HCT116 (cell line): Measurements from ENCODE around the gene KCNK16. TPM values are rescaled to one million over a fixed set of nuclear protein-coding genes. Genes with fewer than 3 reads are reported as not detected.

ENCODE experiments used
- ATAC-seq: fragments of 200-7000 bp; cut with Tn5 transposase; 2 replicates; pipeline ENCODE4 v1.9.1; 2020; ENCODE audit warnings: mild to moderate bottlenecking, moderate library complexity
- BruUV-seq: library from RNA; stranded (reverse); fragments of 400-500 nt; replicated peaks from 2 replicates; lab custom pipeline; 2021; lab: Mats Ljungman, UMichigan
- CTCF ChIA-PET: fragments of 300-600 bp; sonication (Branson Sonifier 250); formaldehyde crosslinking; loops from one replicate; lab custom pipeline; 2021; ENCODE audit warnings: antibody characterized with exemption; lab: Charles Lee
- POLR2A ChIA-PET: fragments of 300-600, 350-600 bp; sonication (Branson Sonifier 250); formaldehyde crosslinking; loops from one replicate; lab custom pipeline; 2021; ENCODE audit warnings: antibody characterized with exemption; lab: Charles Lee
- RAD21 ChIA-PET, 2 experiments: fragments of 300-600 bp; sonication (Branson Sonifier 250); formaldehyde crosslinking; loops; one replicate each; lab custom pipeline; 2023; ENCODE audit warnings: low total read pairs in 2 of 2; ENCODE audit not compliant: uncharacterized antibody in 2 of 2, unreplicated experiment in 2 of 2, low non-redundant PET in 1 of 2; lab: Charles Lee
- DNase-seq: peaks from one replicate; pipeline ENCODE4 v3.0.0-alpha.2; 2010; ENCODE audit warnings: low read depth, low spot score
- H2AFZ ChIP-seq: fragments of 200-600 bp; shearing (Covaris generic), sonication (generic); 2 replicates; pipeline ENCODE4 v1.6.1; 2017; ENCODE audit warnings: low read depth, mixed run types, mixed read lengths, antibody characterized with exemption, low read length; ENCODE audit not compliant: poor library complexity, severe bottlenecking
- H3K27ac ChIP-seq: 2 replicates; pipeline ENCODE4 v1.5.1; 2012; ENCODE audit warnings: low read depth, low read length
- H3K27me3 ChIP-seq: fragments of 200-600 bp; sonication (generic); 2 replicates; pipeline ENCODE4 v1.6.1; 2016; ENCODE audit warnings: mixed run types, low read length, mixed read lengths; ENCODE audit not compliant: insufficient read depth
- H3K36me3 ChIP-seq, 2 experiments: fragments of 200-500 bp in 1 of 2; fragments of 200-600 bp in 1 of 2; sonication (Bioruptor generic) in 1 of 2; sonication (generic) in 1 of 2; 2 replicates each; pipeline versions ENCODE4 v1.5.1 to v1.6.1; 2014 to 2016; ENCODE audit warnings: low read length in 2 of 2, inconsistent platforms in 1 of 2, mixed read lengths in 1 of 2, mixed run types in 1 of 2; ENCODE audit not compliant: insufficient read depth in 2 of 2, control insufficient read depth in 1 of 2
- H3K4me1 ChIP-seq, 2 experiments: fragments of 200-600 bp in 1 of 2; sonication (generic) in 1 of 2; 2 replicates each; pipeline versions ENCODE4 v1.5.1 to v1.6.1; 2012 to 2017; ENCODE audit warnings: low read length in 2 of 2, inconsistent platforms in 1 of 2, mild to moderate bottlenecking in 1 of 2, mixed read lengths in 1 of 2, mixed run types in 1 of 2, moderate library complexity in 1 of 2; ENCODE audit not compliant: insufficient read depth in 2 of 2, control insufficient read depth in 1 of 2
- H3K4me2 ChIP-seq: fragments of 200-600 bp; sonication (generic); 2 replicates; pipeline ENCODE4 v1.6.1; 2017; ENCODE audit warnings: mixed run types, low read length, mixed read lengths
- H3K4me3 ChIP-seq, 2 experiments: fragments of 200-600 bp in 1 of 2; sonication (generic) in 1 of 2; replicated peaks in 1 of 2; 2 replicates each; pipeline ENCODE4 v1.5.1; 2011 to 2016; ENCODE audit warnings: low read length in 2 of 2, control low read depth in 1 of 2, low read depth in 1 of 2, mild to moderate bottlenecking in 1 of 2, mixed read lengths in 1 of 2, mixed run types in 1 of 2
- H3K79me2 ChIP-seq: fragments of 200-600 bp; sonication (generic); 2 replicates; pipeline ENCODE4 v1.6.1; 2017; ENCODE audit warnings: mild to moderate bottlenecking, mixed run types, low read length, moderate library complexity, mixed read lengths; ENCODE audit not compliant: insufficient read depth
- H3K9ac ChIP-seq: fragments of 200-600 bp; sonication (generic); 2 replicates; pipeline ENCODE4 v1.6.1; 2016; ENCODE audit warnings: low read length, mixed read lengths
- H3K9me2 ChIP-seq: fragments of 200-600 bp; sonication (generic), shearing (Covaris generic); 2 replicates; pipeline ENCODE4 v1.6.1; 2017; ENCODE audit warnings: mixed run types, mild to moderate bottlenecking, moderate library complexity; ENCODE audit not compliant: insufficient read depth
- H3K9me3 ChIP-seq, 2 experiments: fragments of 200-500 bp in 1 of 2; fragments of 200-600 bp in 1 of 2; sonication (Bioruptor generic) in 1 of 2; sonication (generic) in 1 of 2; 2 replicates each; pipeline ENCODE4 v1.6.1; 2014 to 2017; ENCODE audit warnings: low read length in 2 of 2, mixed read lengths in 2 of 2, inconsistent platforms in 1 of 2, low read depth in 1 of 2, mild to moderate bottlenecking in 1 of 2, mixed run types in 1 of 2, moderate library complexity in 1 of 2; ENCODE audit not compliant: control insufficient read depth in 1 of 2, insufficient read depth in 1 of 2
- H4K20me1 ChIP-seq: fragments of 200-600 bp; sonication (generic), shearing (Covaris generic); 2 replicates; pipeline ENCODE4 v1.6.1; 2017; ENCODE audit warnings: mixed run types, mild to moderate bottlenecking, moderate library complexity; ENCODE audit not compliant: insufficient read depth
- EGR1 ChIP-seq: IDR thresholded peaks from 2 replicates; pipeline ENCODE4 v1.6.1; 2012; ENCODE audit warnings: low read depth
- ELF1 ChIP-seq: IDR thresholded peaks from 2 replicates; pipeline ENCODE4 v1.6.1; 2012; ENCODE audit warnings: low read depth, borderline replicate concordance
- FOSL1 ChIP-seq: IDR thresholded peaks from 2 replicates; pipeline ENCODE4 v1.6.1; 2012; ENCODE audit warnings: low read depth
- POLR2AphosphoS5 ChIP-seq: IDR thresholded peaks from 2 replicates; pipeline ENCODE4 v1.6.1; 2011; ENCODE audit warnings: mild to moderate bottlenecking, low read depth, low read length, moderate library complexity
- REST ChIP-seq: IDR thresholded peaks from 2 replicates; pipeline ENCODE4 v1.6.1; 2012; ENCODE audit warnings: low read depth
- SP1 ChIP-seq: IDR thresholded peaks from 2 replicates; pipeline ENCODE4 v1.6.1; 2012; ENCODE audit warnings: low read depth
- TCF7L2 ChIP-seq: IDR thresholded peaks from 2 replicates; pipeline ENCODE4 v1.7.0; 2011; ENCODE audit warnings: borderline replicate concordance, inconsistent platforms; ENCODE audit not compliant: insufficient read depth, insufficient read length; ENCODE audit errors: extremely low read depth
- ZBTB33 ChIP-seq: IDR thresholded peaks from 2 replicates; pipeline ENCODE4 v1.6.1; 2011; ENCODE audit warnings: mild to moderate bottlenecking, low read length, moderate library complexity; ENCODE audit not compliant: insufficient replicate concordance; ENCODE audit errors: extremely low read depth
- ZNF274 ChIP-seq: fragments of 200-500 bp; sonication (Bioruptor generic); IDR thresholded peaks from 2 replicates; pipeline ENCODE4 v1.6.1; 2014; ENCODE audit warnings: mild to moderate bottlenecking, low read depth, low read length, inconsistent platforms
- intact Hi-C: fragments of 100-400 bp; cut with micrococcal nuclease; formaldehyde crosslinking; loops from 2 replicates; pipeline ENCODE4 v1.10.0; 2022
- total RNA-seq: library from RNA; stranded (reverse); gene quantifications from one replicate; pipeline ENCODE4 v1.2.1, GENCODE V29; 2021; ENCODE audit not compliant: unreplicated experiment
- TF ChIP-seq, protein P1 (sequence below): IDR thresholded peaks from 2 replicates; pipeline ENCODE4 v1.6.1; 2012

Gene KCNK16
- total RNA-seq, 1 experiment from 2014 or later: not detected

DNA sequence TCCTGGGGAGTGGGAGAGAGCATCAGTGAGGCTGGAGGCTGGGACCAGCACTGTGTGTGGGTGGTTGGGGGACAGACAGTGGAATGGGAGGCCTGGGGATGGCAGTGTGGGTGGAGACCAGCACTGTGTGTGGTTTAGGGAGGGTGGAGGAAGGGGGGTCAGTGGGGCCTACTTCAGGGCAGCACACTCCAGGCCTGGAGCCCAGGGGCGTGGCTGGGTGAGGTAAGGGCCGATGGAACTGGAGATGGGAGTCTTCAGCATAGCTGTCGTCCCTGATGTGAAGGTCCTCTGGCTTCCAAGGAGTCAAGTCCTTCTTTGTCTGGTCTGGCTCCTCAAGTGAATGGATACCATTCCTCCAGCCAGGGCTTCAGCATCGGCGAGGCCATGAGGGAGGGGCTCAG, 26.9 kb downstream of the KCNK16 start:
- BruUV-seq: no TSS peak
- ChIA-PET CTCF (no interaction called here), POLR2A (no interaction called here), RAD21 (no interaction called here)
- H3K36me3 ChIP-seq: no peaks in the 10 kb centered on the region
- no peaks in the 10 kb centered on the region for H3K9me3 ChIP-seq
- no peaks in the 10 kb centered on the region for H4K20me1 ChIP-seq
- H3K4me1 ChIP-seq: peaks cover 0 to 8% of the 10 kb centered on the region in 2 experiments; a peak in 1 of 4 replicates
- no peaks in the 10 kb centered on the region for H3K9me2 ChIP-seq
- no peak overlapping the region for H3K9ac ChIP-seq
- H3K4me3 ChIP-seq: no peak overlapping the region
- intact Hi-C loops: no loop called here
- no peak overlapping the region for H3K27ac ChIP-seq
- no peak for DNase-seq
- H3K4me2 ChIP-seq: no peak overlapping the region
- no peak overlapping the region for H2AFZ ChIP-seq
- H3K27me3 ChIP-seq: 0 out of 2 replicates have a peak, but pooled peaks cover 4% of the 10 kb centered on the region
- TF ChIP-seq ZNF274 (no peak), TCF7L2 (no peak), REST (no peak), POLR2AphosphoS5 (no peak), ELF1 (no peak), EGR1 (no peak), FOSL1 (no peak), SP1 (no peak), ZBTB33 (no peak)
- TF ChIP-seq, protein P1, sequence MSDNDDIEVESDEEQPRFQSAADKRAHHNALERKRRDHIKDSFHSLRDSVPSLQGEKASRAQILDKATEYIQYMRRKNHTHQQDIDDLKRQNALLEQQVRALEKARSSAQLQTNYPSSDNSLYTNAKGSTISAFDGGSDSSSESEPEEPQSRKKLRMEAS: no peak
- TF ChIP-seq, all 23 proteins: peak for 0
- no peaks in the 10 kb centered on the region for H3K79me2 ChIP-seq
- ATAC-seq: no peak
